ENCODE results near the gene PRR5L. TPM values are rescaled to one million over a fixed set of nuclear protein-coding genes. Genes with fewer than 3 reads are reported as not detected.

The PRR5L gene
- total RNA-seq, 1 experiment from 2014 or later, result 1.2 TPM

DNA sequence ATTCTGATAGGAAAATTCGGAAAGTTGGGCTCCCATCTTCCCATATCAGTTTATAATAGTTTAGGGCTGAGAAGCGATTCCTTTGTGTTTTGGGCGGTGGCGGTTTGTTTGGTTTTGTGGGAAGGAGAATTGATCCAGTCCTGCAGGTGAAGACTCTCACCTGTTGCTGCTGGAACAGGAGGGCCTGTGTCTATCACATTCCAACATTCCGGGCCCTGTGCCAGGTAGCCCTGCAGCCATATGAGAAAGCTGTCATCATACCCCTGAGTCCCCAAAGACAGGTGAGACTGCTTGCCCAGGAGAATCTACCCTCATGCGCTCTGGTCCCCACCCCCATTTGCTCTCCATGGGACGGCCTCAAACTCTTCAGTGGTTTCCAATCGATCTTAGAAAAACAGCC is 151.9 kb downstream of the PRR5L start:
- BruUV-seq (replicated peaks), result no TSS peak
- Mint-ChIP-seq H3K27me3 (ENCODE audit: unreplicated experiment) (peaks cover 29% of the 10 kb centered on the region), H3K36me3 (ENCODE audit: insufficient read depth, unreplicated experiment) (no peaks in the 10 kb centered on the region), H3K9me3 (ENCODE audit: low read depth, unreplicated experiment) (no peaks in the 10 kb centered on the region), H3K4me3 (ENCODE audit: low read depth, unreplicated experiment) (no peak overlapping the region), H3K4me1 (ENCODE audit: low read depth, unreplicated experiment) (peaks cover 45% of the 10 kb centered on the region), H3K27ac (ENCODE audit: unreplicated experiment) (no peak overlapping the region)
- TF ChIP-seq, protein P1, sequence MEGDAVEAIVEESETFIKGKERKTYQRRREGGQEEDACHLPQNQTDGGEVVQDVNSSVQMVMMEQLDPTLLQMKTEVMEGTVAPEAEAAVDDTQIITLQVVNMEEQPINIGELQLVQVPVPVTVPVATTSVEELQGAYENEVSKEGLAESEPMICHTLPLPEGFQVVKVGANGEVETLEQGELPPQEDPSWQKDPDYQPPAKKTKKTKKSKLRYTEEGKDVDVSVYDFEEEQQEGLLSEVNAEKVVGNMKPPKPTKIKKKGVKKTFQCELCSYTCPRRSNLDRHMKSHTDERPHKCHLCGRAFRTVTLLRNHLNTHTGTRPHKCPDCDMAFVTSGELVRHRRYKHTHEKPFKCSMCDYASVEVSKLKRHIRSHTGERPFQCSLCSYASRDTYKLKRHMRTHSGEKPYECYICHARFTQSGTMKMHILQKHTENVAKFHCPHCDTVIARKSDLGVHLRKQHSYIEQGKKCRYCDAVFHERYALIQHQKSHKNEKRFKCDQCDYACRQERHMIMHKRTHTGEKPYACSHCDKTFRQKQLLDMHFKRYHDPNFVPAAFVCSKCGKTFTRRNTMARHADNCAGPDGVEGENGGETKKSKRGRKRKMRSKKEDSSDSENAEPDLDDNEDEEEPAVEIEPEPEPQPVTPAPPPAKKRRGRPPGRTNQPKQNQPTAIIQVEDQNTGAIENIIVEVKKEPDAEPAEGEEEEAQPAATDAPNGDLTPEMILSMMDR (IDR thresholded peaks at IDR 0.05; ENCODE audit: unreplicated experiment), result no peak
- CTCF ChIA-PET, result interaction anchor here (0.6 kb wide), 1 partner anchor 51 kb away, joined by 3 read pairs; no protein-coding TSS in a partner anchor
- DNase-seq, result peak; percentile 93
- intact Hi-C loops (cut with micrococcal nuclease; ENCODE audit: unreplicated experiment), result no loop called here

DNA sequence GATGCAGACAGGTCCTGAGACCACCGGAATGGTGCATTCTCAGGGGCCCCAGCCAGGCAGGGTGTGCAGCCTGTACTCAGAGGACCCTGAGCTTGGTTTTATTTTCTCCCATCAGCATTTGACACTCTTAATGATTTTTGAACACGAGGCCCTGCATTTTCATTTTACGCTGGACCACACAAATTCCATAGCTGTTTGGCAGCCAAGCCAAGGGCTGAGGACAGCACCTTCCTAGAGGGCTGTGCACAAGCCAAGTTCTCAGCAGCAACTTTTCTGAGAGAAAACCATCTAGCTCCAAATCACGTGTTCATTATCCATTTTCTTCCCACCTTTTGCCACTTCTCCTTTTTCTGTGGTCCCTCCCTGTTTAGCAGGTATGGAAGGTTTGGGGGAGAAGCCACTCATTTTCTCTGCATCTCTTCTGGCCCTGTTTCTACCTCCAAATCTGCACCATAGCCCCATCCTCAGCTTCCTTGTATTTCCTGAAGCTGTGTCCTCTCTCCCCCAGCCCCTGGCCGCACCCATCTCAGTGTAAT is 153.5 kb downstream of the PRR5L start:
- Mint-ChIP-seq H3K4me1 (ENCODE audit: low read depth, unreplicated experiment) (peaks cover 56% of the 10 kb centered on the region), H3K27ac (ENCODE audit: unreplicated experiment) (peak overlapping the region; percentile 48)

DNA sequence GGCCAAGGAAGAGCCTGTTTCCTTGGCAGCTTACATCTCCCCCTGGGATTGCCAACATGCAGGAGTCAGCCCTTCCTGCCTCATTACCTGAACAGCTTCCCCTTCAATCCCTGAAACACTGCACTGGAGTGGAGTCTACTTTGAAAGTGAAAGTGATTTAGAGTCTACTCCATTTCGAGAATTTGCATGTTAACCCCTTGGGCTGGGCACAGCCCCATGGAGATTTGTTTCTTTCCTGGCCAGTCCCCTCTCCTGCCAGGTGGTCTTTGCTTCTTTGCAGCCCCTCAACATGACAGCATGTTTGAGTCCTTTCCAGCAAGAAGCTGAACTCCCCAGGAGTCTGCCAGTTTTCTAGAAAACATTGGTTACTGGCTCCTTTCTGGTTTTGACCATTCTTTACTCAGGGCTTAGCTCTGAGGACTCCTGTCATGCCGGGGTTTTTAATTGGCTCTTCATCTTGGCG is 154.1 kb downstream of the PRR5L start:
- TF ChIP-seq, protein P1 (IDR thresholded peaks at IDR 0.05; ENCODE audit: unreplicated experiment), result no peak
- intact Hi-C loops (cut with micrococcal nuclease; ENCODE audit: unreplicated experiment), result no loop called here

More for the DNA sequence above, 153.5 kb downstream of the PRR5L start:
- intact Hi-C loops (cut with micrococcal nuclease; ENCODE audit: unreplicated experiment), result no loop called here
- no peak for DNase-seq
- TF ChIP-seq, protein P1 (IDR thresholded peaks at IDR 0.05; ENCODE audit: unreplicated experiment), result no peak
- no TSS peak for BruUV-seq (replicated peaks)
- Mint-ChIP-seq H3K27me3 (ENCODE audit: unreplicated experiment) (peaks cover 12% of the 10 kb centered on the region), H3K36me3 (ENCODE audit: insufficient read depth, unreplicated experiment) (no peaks in the 10 kb centered on the region), H3K9me3 (ENCODE audit: low read depth, unreplicated experiment) (no peaks in the 10 kb centered on the region), H3K4me3 (ENCODE audit: low read depth, unreplicated experiment) (peak overlapping the region; percentile 29)
- CTCF ChIA-PET, result interaction anchor here (0.7 to 1.4 kb wide), 3 partner anchors 30 to 76 kb away, joined by 3 to 4 read pairs (median 3); no protein-coding TSS in a partner anchor

DNA sequence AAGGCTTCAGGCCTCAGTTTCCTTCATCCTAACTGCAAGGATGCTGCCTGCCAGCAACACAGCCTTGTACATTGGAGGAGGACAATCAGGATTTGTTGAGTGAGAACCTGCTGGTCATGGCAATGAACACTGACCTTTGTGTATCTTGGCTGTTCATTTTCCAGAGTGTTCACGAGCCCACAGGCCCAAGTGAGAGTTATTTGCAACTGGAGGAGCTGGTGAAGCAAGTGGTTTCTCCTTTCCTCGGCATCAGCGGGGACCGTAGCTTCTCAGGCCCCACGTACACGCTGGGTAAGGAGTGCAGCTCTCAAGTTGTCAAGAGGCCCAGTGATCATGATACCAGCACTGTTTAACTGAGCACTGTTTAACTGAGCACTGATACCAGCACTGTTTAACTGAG is 155.0 kb downstream of the PRR5L start:
- CTCF ChIA-PET, result no interaction called here
- TF ChIP-seq, protein P1 (IDR thresholded peaks at IDR 0.05; ENCODE audit: unreplicated experiment), result no peak
- Mint-ChIP-seq H3K27ac (ENCODE audit: unreplicated experiment) (no peak overlapping the region), H3K9me3 (ENCODE audit: low read depth, unreplicated experiment) (no peaks in the 10 kb centered on the region), H3K4me3 (ENCODE audit: low read depth, unreplicated experiment) (no peak overlapping the region), H3K27me3 (ENCODE audit: unreplicated experiment) (peaks cover 11% of the 10 kb centered on the region), H3K36me3 (ENCODE audit: insufficient read depth, unreplicated experiment) (no peaks in the 10 kb centered on the region), H3K4me1 (ENCODE audit: low read depth, unreplicated experiment) (peaks cover 67% of the 10 kb centered on the region)
- DNase-seq, result no peak
- intact Hi-C loops (cut with micrococcal nuclease; ENCODE audit: unreplicated experiment), result no loop called here
- no TSS peak for BruUV-seq (replicated peaks)

More for the DNA sequence above, 154.1 kb downstream of the PRR5L start:
- peak overlapping the region; percentile 29 for H3K4me3 Mint-ChIP-seq (ENCODE audit: low read depth, unreplicated experiment)
- H3K9me3 Mint-ChIP-seq (ENCODE audit: low read depth, unreplicated experiment), result no peaks in the 10 kb centered on the region
- H3K27ac Mint-ChIP-seq (ENCODE audit: unreplicated experiment), result peak overlapping the region; percentile 48
- no peaks in the 10 kb centered on the region for H3K36me3 Mint-ChIP-seq (ENCODE audit: insufficient read depth, unreplicated experiment)
- no peak for DNase-seq
- peaks cover 11% of the 10 kb centered on the region for H3K27me3 Mint-ChIP-seq (ENCODE audit: unreplicated experiment)
- BruUV-seq (replicated peaks), result no TSS peak
- CTCF ChIA-PET, result interaction anchor here (1.4 kb wide), 1 partner anchor 43 kb away, joined by 3 read pairs; no protein-coding TSS in a partner anchor
- peaks cover 58% of the 10 kb centered on the region for H3K4me1 Mint-ChIP-seq (ENCODE audit: low read depth, unreplicated experiment)
